Fibroblast of mammary gland (primary cell): ENCODE data around the gene CCDC12.

ENCODE experiments used
- DNase-seq: peaks from one replicate; pipeline ENCODE4 v3.0.0-alpha.2; 2010; ENCODE audit warnings: low read depth
- H3K4me3 ChIP-seq: 2 replicates; pipeline ENCODE4 v1.5.1; 2011; ENCODE audit warnings: low read depth, mild to moderate bottlenecking, low read length, moderate library complexity; ENCODE audit not compliant: control insufficient read depth
- CTCF ChIP-seq: conservative IDR thresholded peaks from 2 replicates; pipeline ENCODE4 v1.5.1; 2011; ENCODE audit warnings: low read depth, low read length, inconsistent platforms; ENCODE audit not compliant: control insufficient read depth, insufficient read depth

Gene CCDC12

GRCh38 chr3:46999516-47000197 is 23.1 kb upstream of the CCDC12 start:
- no peak for DNase-seq
- no peak overlapping the region for H3K4me3 ChIP-seq

GRCh38 chr3:46998852-46999515 is 22.4 kb upstream of the CCDC12 start:
- DNase-seq, result no peak
- no peak overlapping the region for H3K4me3 ChIP-seq
- TF ChIP-seq CTCF, result no peak

More at GRCh38 chr3:46999516-47000197, 23.1 kb upstream of the CCDC12 start:
- no peak for TF ChIP-seq CTCF

- peak; percentile 64 for TF ChIP-seq CTCF
- DNase-seq, result peak; percentile 34
- no peak overlapping the region for H3K4me3 ChIP-seq
These were observed 21.7 kb upstream of the CCDC12 start for GRCh38 chr3:46998121-46998851.

- H3K4me3 ChIP-seq, result no peak overlapping the region
- DNase-seq, result no peak
- no peak for TF ChIP-seq CTCF
These were observed 21.0 kb upstream of the CCDC12 start for GRCh38 chr3:46997453-46998091.

GRCh38 chr3:46996689-46997452 is 20.3 kb upstream of the CCDC12 start:
- TF ChIP-seq CTCF, result no peak
- DNase-seq, result no peak

GRCh38 chr3:46995901-46996562 is 19.5 kb upstream of the CCDC12 start:
- TF ChIP-seq CTCF, result no peak
- H3K4me3 ChIP-seq, result no peak overlapping the region
- DNase-seq, result no peak

More at GRCh38 chr3:46996689-46997452, 20.3 kb upstream of the CCDC12 start:
- no peak overlapping the region for H3K4me3 ChIP-seq
